HCT116 (cell line): ENCODE measurements around the gene PROSER2. TPM values are rescaled to one million over a fixed set of nuclear protein-coding genes. Genes with fewer than 3 reads are reported as not detected.

Experiments used
- ATAC-seq: fragments of 200-7000 bp; cut with Tn5 transposase; 2 replicates; pipeline ENCODE4 v1.9.1; 2020; ENCODE audit warnings: mild to moderate bottlenecking, moderate library complexity
- BruUV-seq: library from RNA; stranded (reverse); fragments of 400-500 nt; replicated peaks from 2 replicates; lab custom pipeline; 2021; lab: Mats Ljungman, UMichigan
- CTCF ChIA-PET: fragments of 300-600 bp; sonication (Branson Sonifier 250); formaldehyde crosslinking; loops from one replicate; lab custom pipeline; 2021; ENCODE audit warnings: antibody characterized with exemption; lab: Charles Lee
- POLR2A ChIA-PET: fragments of 300-600, 350-600 bp; sonication (Branson Sonifier 250); formaldehyde crosslinking; loops from one replicate; lab custom pipeline; 2021; ENCODE audit warnings: antibody characterized with exemption; lab: Charles Lee
- RAD21 ChIA-PET, 2 experiments: fragments of 300-600 bp; sonication (Branson Sonifier 250); formaldehyde crosslinking; loops; one replicate each; lab custom pipeline; 2023; ENCODE audit warnings: low total read pairs in 2 of 2; ENCODE audit not compliant: uncharacterized antibody in 2 of 2, unreplicated experiment in 2 of 2, low non-redundant PET in 1 of 2; lab: Charles Lee
- DNase-seq: peaks from one replicate; pipeline ENCODE4 v3.0.0-alpha.2; 2010; ENCODE audit warnings: low read depth, low spot score
- H2AFZ ChIP-seq: fragments of 200-600 bp; shearing (Covaris generic), sonication (generic); 2 replicates; pipeline ENCODE4 v1.6.1; 2017; ENCODE audit warnings: low read depth, mixed run types, mixed read lengths, antibody characterized with exemption, low read length; ENCODE audit not compliant: poor library complexity, severe bottlenecking
- H3K27ac ChIP-seq: 2 replicates; pipeline ENCODE4 v1.5.1; 2012; ENCODE audit warnings: low read depth, low read length
- H3K27me3 ChIP-seq: fragments of 200-600 bp; sonication (generic); 2 replicates; pipeline ENCODE4 v1.6.1; 2016; ENCODE audit warnings: mixed run types, low read length, mixed read lengths; ENCODE audit not compliant: insufficient read depth
- H3K36me3 ChIP-seq, 2 experiments: fragments of 200-500 bp in 1 of 2; fragments of 200-600 bp in 1 of 2; sonication (Bioruptor generic) in 1 of 2; sonication (generic) in 1 of 2; 2 replicates each; pipeline versions ENCODE4 v1.5.1 to v1.6.1; 2014 to 2016; ENCODE audit warnings: low read length in 2 of 2, inconsistent platforms in 1 of 2, mixed read lengths in 1 of 2, mixed run types in 1 of 2; ENCODE audit not compliant: insufficient read depth in 2 of 2, control insufficient read depth in 1 of 2
- H3K4me1 ChIP-seq, 2 experiments: fragments of 200-600 bp in 1 of 2; sonication (generic) in 1 of 2; 2 replicates each; pipeline versions ENCODE4 v1.5.1 to v1.6.1; 2012 to 2017; ENCODE audit warnings: low read length in 2 of 2, inconsistent platforms in 1 of 2, mild to moderate bottlenecking in 1 of 2, mixed read lengths in 1 of 2, mixed run types in 1 of 2, moderate library complexity in 1 of 2; ENCODE audit not compliant: insufficient read depth in 2 of 2, control insufficient read depth in 1 of 2
- H3K4me2 ChIP-seq: fragments of 200-600 bp; sonication (generic); 2 replicates; pipeline ENCODE4 v1.6.1; 2017; ENCODE audit warnings: mixed run types, low read length, mixed read lengths
- H3K4me3 ChIP-seq, 2 experiments: fragments of 200-600 bp in 1 of 2; sonication (generic) in 1 of 2; replicated peaks in 1 of 2; 2 replicates each; pipeline ENCODE4 v1.5.1; 2011 to 2016; ENCODE audit warnings: low read length in 2 of 2, control low read depth in 1 of 2, low read depth in 1 of 2, mild to moderate bottlenecking in 1 of 2, mixed read lengths in 1 of 2, mixed run types in 1 of 2
- H3K79me2 ChIP-seq: fragments of 200-600 bp; sonication (generic); 2 replicates; pipeline ENCODE4 v1.6.1; 2017; ENCODE audit warnings: mild to moderate bottlenecking, mixed run types, low read length, moderate library complexity, mixed read lengths; ENCODE audit not compliant: insufficient read depth
- H3K9ac ChIP-seq: fragments of 200-600 bp; sonication (generic); 2 replicates; pipeline ENCODE4 v1.6.1; 2016; ENCODE audit warnings: low read length, mixed read lengths
- H3K9me2 ChIP-seq: fragments of 200-600 bp; sonication (generic), shearing (Covaris generic); 2 replicates; pipeline ENCODE4 v1.6.1; 2017; ENCODE audit warnings: mixed run types, mild to moderate bottlenecking, moderate library complexity; ENCODE audit not compliant: insufficient read depth
- H3K9me3 ChIP-seq, 2 experiments: fragments of 200-500 bp in 1 of 2; fragments of 200-600 bp in 1 of 2; sonication (Bioruptor generic) in 1 of 2; sonication (generic) in 1 of 2; 2 replicates each; pipeline ENCODE4 v1.6.1; 2014 to 2017; ENCODE audit warnings: low read length in 2 of 2, mixed read lengths in 2 of 2, inconsistent platforms in 1 of 2, low read depth in 1 of 2, mild to moderate bottlenecking in 1 of 2, mixed run types in 1 of 2, moderate library complexity in 1 of 2; ENCODE audit not compliant: control insufficient read depth in 1 of 2, insufficient read depth in 1 of 2
- H4K20me1 ChIP-seq: fragments of 200-600 bp; sonication (generic), shearing (Covaris generic); 2 replicates; pipeline ENCODE4 v1.6.1; 2017; ENCODE audit warnings: mixed run types, mild to moderate bottlenecking, moderate library complexity; ENCODE audit not compliant: insufficient read depth
- ATF3 ChIP-seq: IDR thresholded peaks from 2 replicates; pipeline ENCODE4 v1.6.1; 2012
- CBX3 ChIP-seq: IDR thresholded peaks from 2 replicates; pipeline ENCODE4 v1.6.1; 2012; ENCODE audit warnings: low read depth
- CEBPB ChIP-seq: IDR thresholded peaks from 2 replicates; pipeline ENCODE4 v1.6.1; 2012; ENCODE audit warnings: low read depth
- CTCF ChIP-seq, 3 experiments: fragments of 200-600 bp in 1 of 3; sonication (generic) in 1 of 3; IDR thresholded peaks in 2 of 3; conservative IDR thresholded peaks in 1 of 3; 2 replicates each; pipeline ENCODE4 v1.5.1; 2012 to 2017; ENCODE audit warnings: low read depth in 2 of 3, low read length in 2 of 3, antibody characterized with exemption in 1 of 3, borderline replicate concordance in 1 of 3, control low read depth in 1 of 3, mild to moderate bottlenecking in 1 of 3, mixed read lengths in 1 of 3, mixed run types in 1 of 3, moderate library complexity in 1 of 3; ENCODE audit not compliant: insufficient read depth in 1 of 3
- ELF1 ChIP-seq: IDR thresholded peaks from 2 replicates; pipeline ENCODE4 v1.6.1; 2012; ENCODE audit warnings: low read depth, borderline replicate concordance
- EZH2 ChIP-seq: fragments of 200-600 bp; sonication (generic); IDR thresholded peaks from 2 replicates; pipeline ENCODE4 v1.6.1; 2017; ENCODE audit warnings: antibody characterized with exemption, mixed run types
- FOSL1 ChIP-seq: IDR thresholded peaks from 2 replicates; pipeline ENCODE4 v1.6.1; 2012; ENCODE audit warnings: low read depth
- MAX ChIP-seq: IDR thresholded peaks from 2 replicates; pipeline ENCODE4 v1.6.1; 2012
- POLR2A ChIP-seq: IDR thresholded peaks from 2 replicates; pipeline ENCODE4 v1.7.0; 2011; ENCODE audit warnings: borderline replicate concordance; ENCODE audit not compliant: insufficient read depth, insufficient read length; ENCODE audit errors: extremely low read depth
- POLR2AphosphoS5 ChIP-seq: IDR thresholded peaks from 2 replicates; pipeline ENCODE4 v1.6.1; 2011; ENCODE audit warnings: mild to moderate bottlenecking, low read depth, low read length, moderate library complexity
- RAD21 ChIP-seq: IDR thresholded peaks from 2 replicates; pipeline ENCODE4 v1.6.1; 2012; ENCODE audit warnings: low read depth, mild to moderate bottlenecking
- REST ChIP-seq: IDR thresholded peaks from 2 replicates; pipeline ENCODE4 v1.6.1; 2012; ENCODE audit warnings: low read depth
- SP1 ChIP-seq: IDR thresholded peaks from 2 replicates; pipeline ENCODE4 v1.6.1; 2012; ENCODE audit warnings: low read depth
- SRF ChIP-seq: IDR thresholded peaks from 2 replicates; pipeline ENCODE4 v1.6.1; 2012; ENCODE audit warnings: low read depth
- TCF7L2 ChIP-seq: IDR thresholded peaks from 2 replicates; pipeline ENCODE4 v1.7.0; 2011; ENCODE audit warnings: borderline replicate concordance, inconsistent platforms; ENCODE audit not compliant: insufficient read depth, insufficient read length; ENCODE audit errors: extremely low read depth
- YY1 ChIP-seq: IDR thresholded peaks from 2 replicates; pipeline ENCODE4 v1.6.1; 2011; ENCODE audit warnings: low read length, low read depth, moderate library complexity, mild to moderate bottlenecking; ENCODE audit not compliant: insufficient replicate concordance; ENCODE audit errors: extremely low read depth
- ZFX ChIP-seq: fragments of 450-650 bp; IDR thresholded peaks from 2 replicates; pipeline ENCODE4 v1.6.1; 2017
- intact Hi-C: fragments of 100-400 bp; cut with micrococcal nuclease; formaldehyde crosslinking; loops from 2 replicates; pipeline ENCODE4 v1.10.0; 2022
- total RNA-seq: library from RNA; stranded (reverse); gene quantifications from one replicate; pipeline ENCODE4 v1.2.1, GENCODE V29; 2021; ENCODE audit not compliant: unreplicated experiment

Gene PROSER2
- total RNA-seq, 1 experiment from 2014 or later, result 46.2 TPM

- BruUV-seq, result no TSS peak
- no peak overlapping the region for H3K4me2 ChIP-seq
- POLR2A ChIA-PET, result no interaction called here
Observed at GRCh38 chr10:11869743-11870460, 46.7 kb downstream of the PROSER2 start.

More at GRCh38 chr10:11869743-11870460, 46.7 kb downstream of the PROSER2 start:
- RAD21 ChIA-PET, result no interaction called here
- H2AFZ ChIP-seq, result no peak overlapping the region
- H3K36me3 ChIP-seq, result peaks cover 6 to 30% of the 10 kb centered on the region in 2 experiments; a peak in 2 of 4 replicates
- peaks cover 25% of the 10 kb centered on the region for H3K79me2 ChIP-seq
- H3K9me3 ChIP-seq, result no peaks in the 10 kb centered on the region
- no peak for DNase-seq
- no peak for TF ChIP-seq ELF1
- no peak for TF ChIP-seq ZFX
- TF ChIP-seq CBX3, result no peak
- TF ChIP-seq MAX, result no peak
- no peak for TF ChIP-seq CTCF (IDR thresholded peaks at IDR 0.05 in 2 of 3, conservative IDR thresholded peaks at IDR 0.05 in 1 of 3; ENCODE audit: borderline replicate concordance in 1 of 3, insufficient read depth in 1 of 3, low read depth in 2 of 3, low read length in 2 of 3)
- TF ChIP-seq REST, result no peak
- no peak for TF ChIP-seq CEBPB
- TF ChIP-seq EZH2, result no peak
- TF ChIP-seq TCF7L2, result no peak
- no peak for TF ChIP-seq SRF
- TF ChIP-seq POLR2A, result no peak
- no peak for TF ChIP-seq SP1
- TF ChIP-seq POLR2AphosphoS5, result no peak
- no peak for TF ChIP-seq RAD21
- no peak for TF ChIP-seq ATF3
- no peak for TF ChIP-seq FOSL1
- TF ChIP-seq YY1, result no peak
- TF ChIP-seq, all 23 proteins: peak for 0
- Histone ChIP-seq H3K4me3 (no peak overlapping the region), H3K27me3 (no peaks in the 10 kb centered on the region), H3K9ac (no peak overlapping the region), H4K20me1 (no peaks in the 10 kb centered on the region), H3K9me2 (no peaks in the 10 kb centered on the region), H3K4me1 (peaks cover 14 to 28% of the 10 kb centered on the region in 2 experiments), H3K27ac (no peak overlapping the region)
- ATAC-seq, result no peak
- intact Hi-C loops, result no loop called here
- CTCF ChIA-PET, result no interaction called here
